HepG2 (cell line): Measurements from ENCODE around the gene RAPGEF5.

ENCODE experiments used
- ATF7 ChIP-seq, 2 experiments: fragments of 450-650 bp in 1 of 2; sonication (generic) in 1 of 2; formaldehyde crosslinking in 1 of 2; IDR thresholded peaks; 2 replicates each; pipeline versions ENCODE4 v1.4.0 to v1.6.1; 2016 to 2020; ENCODE audit warnings: antibody characterized with exemption in 1 of 2, mild to moderate bottlenecking in 1 of 2, missing genetic modification reagents in 1 of 2
- HNRNPL ChIP-seq: fragments of 200-400 bp; formaldehyde crosslinking; IDR thresholded peaks from 2 replicates; pipeline ENCODE4 v1.6.1; 2017; ENCODE audit warnings: mild to moderate bottlenecking, low read depth, low read length
- RAD51 ChIP-seq: fragments of 450-650 bp; IDR thresholded peaks from 2 replicates; pipeline ENCODE4 v1.6.1; 2016; ENCODE audit warnings: borderline replicate concordance
- ZNF841 ChIP-seq: sonication (generic); formaldehyde crosslinking; IDR thresholded peaks from 2 replicates; pipeline ENCODE4 v1.8.1; 2023; ENCODE audit warnings: missing genetic modification reagents, borderline replicate concordance

GRCh38 chr7:22339725-22340390 is 17.1 kb downstream of the RAPGEF5 start:
- TF ChIP-seq HNRNPL: no peak
- no peak for TF ChIP-seq RAD51
- TF ChIP-seq ZNF841 (CRISPR knock-in tag): no peak
- no peak for TF ChIP-seq ATF7 (IDR thresholded peaks at IDR 0.05)
- no peak for TF ChIP-seq ATF7 (CRISPR knock-in tag; IDR thresholded peaks at IDR 0.05)
